HG02678 (cell line): ENCODE data around the gene GON7.
"Not testable (repeated sequence)": the region's sequence is repeated elsewhere in the genome, so short reads cannot be mapped to it uniquely, and the experiment has no call there.

Source experiments
- ATAC-seq: cut with Tn5 transposase; IDR thresholded peaks from one replicate; pipeline ENCODE4 v1.9.1; 2021; ENCODE audit warnings: mild to moderate bottlenecking, moderate library complexity; ENCODE audit not compliant: unreplicated experiment

The GON7 gene

DNA sequence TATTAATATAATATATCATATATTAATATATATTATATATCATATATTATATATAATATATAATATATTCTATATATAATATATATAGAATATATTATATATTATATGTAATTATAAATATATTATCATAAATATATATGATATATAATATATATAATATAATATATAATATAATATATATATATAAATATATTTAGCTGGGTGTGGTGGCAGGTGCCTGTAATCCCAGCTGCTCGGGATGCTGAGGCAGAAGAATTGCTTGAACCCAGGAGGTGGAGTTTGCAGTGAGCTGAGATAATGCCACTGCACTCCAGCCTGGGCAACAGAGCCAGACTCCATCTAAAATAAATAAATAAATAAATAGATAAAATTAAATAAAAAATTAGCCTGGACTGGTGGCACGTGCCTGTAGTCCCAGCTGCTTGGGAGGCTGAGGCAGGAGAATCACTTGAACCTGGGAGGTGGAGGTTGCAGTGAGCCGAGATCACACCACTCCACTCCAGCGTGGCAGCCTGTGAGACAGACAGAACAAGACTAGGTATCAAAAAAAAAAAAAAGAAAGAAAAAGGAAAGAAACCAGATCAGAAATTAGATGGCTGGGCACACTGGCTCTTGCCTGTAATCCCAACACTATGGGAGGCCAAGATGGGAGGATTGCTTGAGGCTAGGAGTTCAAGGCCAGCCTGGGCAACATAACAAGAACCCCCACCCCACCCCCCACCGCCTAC lies 47.1 kb downstream of the GON7 start:
- not testable (repeated sequence) for ATAC-seq

- not testable (repeated sequence) for ATAC-seq
Measured at GRCh38 chr14:93158349-93158748, 48.5 kb downstream of the GON7 start.

DNA sequence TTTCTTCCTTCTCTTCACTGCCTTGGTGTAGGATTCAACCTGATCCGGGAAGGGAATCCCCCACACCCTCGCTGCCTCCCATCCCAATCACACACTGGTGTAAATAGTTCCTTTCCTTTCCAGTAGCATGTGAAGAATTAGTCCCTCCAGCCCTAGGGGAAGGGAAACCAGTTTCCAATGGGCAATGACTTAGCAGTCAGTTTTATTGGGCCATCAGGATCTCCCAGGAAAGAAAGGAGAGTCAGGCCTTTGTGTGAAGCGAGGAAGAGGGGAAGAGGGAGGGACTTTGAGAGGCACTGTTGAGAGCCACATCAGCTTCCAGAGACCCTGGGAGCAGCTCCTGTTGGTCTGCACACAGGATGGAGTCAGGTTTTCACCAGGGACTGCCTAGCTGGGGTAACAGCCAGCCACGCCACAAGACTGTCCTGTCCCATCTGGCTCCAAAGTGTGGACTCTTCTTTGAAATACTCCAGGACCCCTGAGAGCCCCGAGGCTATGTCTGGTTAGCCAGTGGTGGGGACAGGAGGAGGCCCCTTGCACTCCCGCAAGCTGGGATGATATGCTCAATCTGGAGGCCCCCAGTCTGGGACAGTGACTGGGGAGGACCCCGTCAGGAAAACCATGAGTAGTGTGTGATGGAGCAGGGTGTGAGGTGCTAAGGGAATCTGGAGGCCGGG lies 50.0 kb downstream of the GON7 start:
- ATAC-seq = no peak

DNA sequence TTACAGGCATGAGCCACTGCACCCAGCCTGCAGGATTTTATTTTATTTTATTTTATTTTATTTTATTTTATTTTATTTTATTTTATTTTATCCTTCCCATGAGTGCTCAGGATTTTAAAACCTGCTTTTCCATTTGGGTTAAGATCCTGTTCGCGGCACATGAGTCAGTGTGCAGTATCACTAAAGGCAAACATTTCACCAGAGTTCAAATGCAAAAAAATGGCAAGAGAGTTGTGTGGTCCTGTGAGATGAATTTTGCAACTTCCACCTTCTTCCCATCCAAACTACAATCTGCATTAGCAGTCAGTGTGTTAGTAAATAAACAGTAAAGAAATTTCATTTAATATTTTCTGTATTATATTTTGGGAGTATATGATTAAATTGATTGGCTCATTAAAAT lies 51.2 kb downstream of the GON7 start:
- no peak for ATAC-seq

GRCh38 chr14:93153121-93153520 lies 53.7 kb downstream of the GON7 start:
- no peak for ATAC-seq
